ENCODE data around the gene ITGB6. TPM values are rescaled to one million over a fixed set of nuclear protein-coding genes. Genes with fewer than 3 reads are reported as not detected.
"Not testable (repeated sequence)": the region's sequence is repeated elsewhere in the genome, so short reads cannot be mapped to it uniquely, and the experiment has no call there.

The ITGB6 gene
- total RNA-seq, 4 donors from 2014 or later = 0.59 to 1.5 TPM; not detected in 2

DNA sequence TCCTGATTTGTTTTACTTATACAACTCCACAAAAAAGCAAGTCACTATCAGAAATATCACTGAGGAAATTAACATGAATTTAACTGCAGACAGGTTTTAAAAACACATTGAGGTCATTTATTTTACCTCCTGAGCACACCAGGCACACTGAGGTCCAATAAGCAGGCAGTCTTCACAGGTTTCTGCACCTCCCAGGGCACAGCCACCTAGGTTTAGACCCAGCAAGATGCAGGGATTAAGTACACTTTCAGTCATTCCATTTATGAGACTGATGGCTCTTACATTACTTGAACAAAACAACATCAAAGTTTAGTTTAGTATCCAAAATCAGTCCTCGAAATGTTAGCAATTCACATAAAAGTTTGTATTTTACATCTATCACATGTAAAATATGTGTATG lies 1.0 kb downstream of the ITGB6 start:
- no peak for DNase-seq
- intact Hi-C loops (cut with DNase I; ENCODE audit: low total_unique reads) = no loop called here
- H3K27ac ChIP-seq = no peak overlapping the region
- H3K36me3 ChIP-seq = no peaks in the 10 kb centered on the region
- no peaks in the 10 kb centered on the region for H3K9me3 ChIP-seq
- H3K4me3 ChIP-seq = no peak overlapping the region
- no peaks in the 10 kb centered on the region for H3K4me1 ChIP-seq
- no peaks in the 10 kb centered on the region for H3K27me3 ChIP-seq
- TF ChIP-seq CTCF (IDR thresholded peaks at IDR 0.05) (no peak), POLR2A (IDR thresholded peaks at IDR 0.05) (no peak)

DNA sequence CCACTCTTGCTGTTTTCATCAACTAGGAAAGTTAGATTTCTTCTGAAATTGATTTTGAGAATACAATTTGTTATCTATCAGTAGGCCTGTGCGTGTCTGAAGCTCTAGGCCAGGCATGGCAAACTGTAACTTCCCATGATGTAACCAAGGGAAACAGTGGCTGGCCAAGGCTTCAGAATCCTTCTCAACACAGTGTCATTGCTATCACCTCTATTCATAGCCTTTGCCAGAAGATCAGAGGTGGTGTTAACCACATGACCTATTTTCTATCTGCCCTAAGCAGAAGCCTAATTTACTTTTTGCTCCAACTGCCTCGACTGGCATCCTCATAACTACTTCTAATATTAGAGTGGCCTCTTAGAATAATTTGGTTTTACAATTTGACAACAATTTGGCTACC lies 2.5 kb downstream of the ITGB6 start:
- H3K27ac ChIP-seq = no peak overlapping the region

DNA sequence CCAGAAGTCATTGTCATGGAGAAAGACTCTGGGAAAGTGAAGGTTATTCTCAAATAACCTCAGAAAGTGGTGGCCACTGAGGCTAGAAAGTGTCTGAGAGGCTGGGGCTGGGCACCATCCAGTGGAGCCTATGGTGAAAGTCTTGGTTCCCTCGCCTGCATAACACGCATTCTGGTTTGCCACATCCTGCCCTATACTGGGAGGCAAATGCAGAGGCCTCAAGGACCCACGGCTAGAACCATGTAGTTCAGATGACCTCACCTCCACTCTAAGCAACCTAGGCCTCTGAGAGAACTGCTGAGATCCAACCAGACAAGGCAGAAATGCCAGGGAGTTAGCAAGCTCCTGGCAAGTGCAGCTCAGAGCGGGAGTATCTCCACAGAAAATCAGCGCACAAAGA lies 5.1 kb downstream of the ITGB6 start:
- Histone ChIP-seq H3K4me1 (no peaks in the 10 kb centered on the region), H3K36me3 (no peaks in the 10 kb centered on the region), H3K9me3 (no peaks in the 10 kb centered on the region), H3K27me3 (no peaks in the 10 kb centered on the region), H3K27ac (no peak overlapping the region), H3K4me3 (no peak overlapping the region)
- DNase-seq = no peak
- intact Hi-C loops (cut with DNase I; ENCODE audit: low total_unique reads) = no loop called here
- TF ChIP-seq POLR2A (IDR thresholded peaks at IDR 0.05) (no peak), CTCF (IDR thresholded peaks at IDR 0.05) (no peak)

More for the DNA sequence above, 2.5 kb downstream of the ITGB6 start:
- intact Hi-C loops (cut with DNase I; ENCODE audit: low total_unique reads) = no loop called here
- Histone ChIP-seq H3K36me3 (no peaks in the 10 kb centered on the region), H3K27me3 (no peaks in the 10 kb centered on the region), H3K9me3 (no peaks in the 10 kb centered on the region), H3K4me3 (no peak overlapping the region), H3K4me1 (no peaks in the 10 kb centered on the region)
- no peak for TF ChIP-seq CTCF (IDR thresholded peaks at IDR 0.05)
- TF ChIP-seq POLR2A (IDR thresholded peaks at IDR 0.05) = no peak
- DNase-seq = no peak

GRCh38 chr2:160194351-160194750 lies 5.7 kb downstream of the ITGB6 start:
- TF ChIP-seq POLR2A (IDR thresholded peaks at IDR 0.05) (no peak), CTCF (IDR thresholded peaks at IDR 0.05) (no peak)
- no peak overlapping the region for H3K4me3 ChIP-seq
- no peaks in the 10 kb centered on the region for H3K9me3 ChIP-seq
- no peaks in the 10 kb centered on the region for H3K36me3 ChIP-seq
- intact Hi-C loops (cut with DNase I; ENCODE audit: low total_unique reads) = no loop called here
- H3K4me1 ChIP-seq = no peaks in the 10 kb centered on the region
- no peak overlapping the region for H3K27ac ChIP-seq
- H3K27me3 ChIP-seq = no peaks in the 10 kb centered on the region
- DNase-seq = no peak

DNA sequence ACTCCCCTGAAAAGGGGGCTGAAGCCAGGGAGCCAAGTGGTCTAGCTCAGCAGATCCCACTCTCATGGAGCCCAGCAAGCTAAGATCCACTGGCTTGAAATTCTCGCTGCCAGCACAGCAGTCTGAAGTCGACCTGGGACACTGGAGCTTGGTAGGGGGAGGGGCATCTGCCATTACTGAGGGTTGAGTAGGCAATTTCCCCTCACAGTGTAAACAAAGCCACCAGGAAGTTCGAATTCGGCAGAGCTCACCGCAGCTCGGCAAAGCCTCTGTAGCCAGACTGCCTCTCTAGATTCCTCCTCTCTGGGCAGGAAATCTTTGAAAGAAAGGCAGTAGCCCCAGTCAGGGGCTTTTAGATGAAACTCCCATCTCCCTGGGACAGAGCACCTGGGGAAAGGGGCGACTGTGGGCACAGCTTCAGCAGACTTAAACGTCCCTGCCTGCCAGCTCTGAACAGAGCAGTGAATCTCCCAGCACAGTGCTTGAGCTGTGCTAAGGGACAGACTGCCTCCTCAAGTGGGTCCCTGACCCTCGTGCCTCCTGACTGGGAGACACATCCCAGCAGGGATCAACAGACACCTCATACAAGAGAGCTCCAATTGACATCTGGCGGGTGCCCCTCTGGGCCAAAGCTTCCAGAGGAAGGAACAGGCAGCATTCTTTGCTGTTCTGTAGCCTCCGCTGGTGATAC lies 18.8 kb downstream of the ITGB6 start:
- H3K27ac ChIP-seq; H3K4me3 ChIP-seq; H3K36me3 ChIP-seq; H3K4me1 ChIP-seq; intact Hi-C loops (cut with DNase I; ENCODE audit: low total_unique reads); H3K9me3 ChIP-seq; H3K27me3 ChIP-seq; DNase-seq: not testable (repeated sequence)

- H3K27me3 ChIP-seq; H3K4me3 ChIP-seq; DNase-seq; H3K36me3 ChIP-seq; H3K9me3 ChIP-seq; intact Hi-C loops (cut with DNase I; ENCODE audit: low total_unique reads); H3K27ac ChIP-seq; H3K4me1 ChIP-seq: not testable (repeated sequence)
Measured at GRCh38 chr2:160180690-160181089, 19.4 kb downstream of the ITGB6 start.

Measured in uterus (tissue), 4 donors.